Smooth muscle cell (in vitro differentiated cells): ENCODE results near the gene SRP72. TPM values are rescaled to one million over a fixed set of nuclear protein-coding genes. Genes with fewer than 3 reads are reported as not detected.

ENCODE experiments used
- DNase-seq: peaks from one replicate; lab custom pipeline; 2025; ENCODE audit not compliant: unreplicated experiment; lab: John Stamatoyannopoulos, UW
- H2AFZ ChIP-seq: fragments of 200-600 bp; sonication (generic); 2 replicates; pipeline ENCODE4 v1.6.0; 2016; ENCODE audit warnings: antibody characterized with exemption, low read depth, mild to moderate bottlenecking
- H3F3A ChIP-seq: fragments of 200-600 bp; sonication (generic); 2 replicates; pipeline ENCODE4 v1.6.0; 2017; ENCODE audit warnings: antibody characterized with exemption, low read depth
- H3K27ac ChIP-seq: fragments of 200-600 bp; sonication (generic); 2 replicates; pipeline ENCODE4 v1.5.1; 2016; ENCODE audit warnings: low read depth, mild to moderate bottlenecking
- H3K27me3 ChIP-seq: fragments of 200-600 bp; sonication (generic); 2 replicates; pipeline ENCODE4 v1.6.1; 2016; ENCODE audit warnings: low read depth, mild to moderate bottlenecking
- H3K36me3 ChIP-seq: fragments of 200-600 bp; sonication (generic); 2 replicates; pipeline ENCODE4 v1.5.1; 2016; ENCODE audit warnings: low read depth
- H3K4me1 ChIP-seq: fragments of 200-600 bp; sonication (generic); 2 replicates; pipeline ENCODE4 v1.5.1; 2016; ENCODE audit warnings: low read depth
- H3K4me2 ChIP-seq: fragments of 200-600 bp; sonication (generic); 2 replicates; pipeline ENCODE4 v1.6.0; 2016; ENCODE audit warnings: mild to moderate bottlenecking
- H3K4me3 ChIP-seq: fragments of 200-600 bp; sonication (generic); 2 replicates; pipeline ENCODE4 v1.5.1; 2016; ENCODE audit warnings: mild to moderate bottlenecking
- H3K79me2 ChIP-seq: fragments of 200-600 bp; sonication (generic); 2 replicates; pipeline ENCODE4 v1.6.0; 2016; ENCODE audit warnings: low read depth, mild to moderate bottlenecking
- H3K9ac ChIP-seq: fragments of 200-600 bp; sonication (generic); 2 replicates; pipeline ENCODE4 v1.6.0; 2016; ENCODE audit warnings: low read depth
- H3K9me3 ChIP-seq: fragments of 200-600 bp; sonication (generic); replicated peaks from 2 replicates; pipeline ENCODE4 v1.5.1; 2016; ENCODE audit warnings: low read depth
- H4K20me1 ChIP-seq: fragments of 200-600 bp; sonication (generic); 2 replicates; pipeline ENCODE4 v1.6.0; 2016; ENCODE audit warnings: low read depth
- WGBS: methylation state at CpG from one replicate; pipeline ENCODE4 v1.1.7; 2016; ENCODE audit warnings: low lambda C conversion rate; 5-methylcytosine and 5-hydroxymethylcytosine counted together
- polyA plus RNA-seq: library from polyadenylated mRNA; unstranded; fragments of >200 nt; fragmentation: Nextera tagmentation; extraction: Ambion mirVana; gene quantifications from 2 replicates; pipeline ENCODE4 v1.2.1, GENCODE V29; 2016
- total RNA-seq: library from RNA; depleted of rRNA; stranded (reverse); fragments of >200 nt; gene quantifications from 2 replicates; pipeline ENCODE4 v1.2.3, GENCODE V29; 2014
- TF ChIP-seq, protein P1 (sequence below): fragments of 200-600 bp; sonication (generic); IDR thresholded peaks from 2 replicates; pipeline ENCODE4 v1.5.1; 2017; ENCODE audit warnings: borderline replicate concordance, mild to moderate bottlenecking, antibody characterized with exemption; ENCODE audit not compliant: insufficient read depth, poor library complexity, severe bottlenecking

SRP72 gene
- total and polyA plus RNA-seq, 2 experiments from 2014 or later = 90.0 to 113 TPM

GRCh38 chr4:56512166-56512565 lies 44.7 kb downstream of the SRP72 start:
- peaks cover 7% of the 10 kb centered on the region for H3F3A ChIP-seq
- no peaks in the 10 kb centered on the region for H3K4me1 ChIP-seq
- no peak overlapping the region for H2AFZ ChIP-seq
- H3K27ac ChIP-seq = no peak overlapping the region
- no peaks in the 10 kb centered on the region for H3K36me3 ChIP-seq
- H3K79me2 ChIP-seq = no peaks in the 10 kb centered on the region
- no peak overlapping the region for H3K4me2 ChIP-seq
- H3K9ac ChIP-seq = no peak overlapping the region
- DNase-seq = no peak
- WGBS = 59% methylated on average over 1 of the region's 1 CpG
- TF ChIP-seq, protein P1, sequence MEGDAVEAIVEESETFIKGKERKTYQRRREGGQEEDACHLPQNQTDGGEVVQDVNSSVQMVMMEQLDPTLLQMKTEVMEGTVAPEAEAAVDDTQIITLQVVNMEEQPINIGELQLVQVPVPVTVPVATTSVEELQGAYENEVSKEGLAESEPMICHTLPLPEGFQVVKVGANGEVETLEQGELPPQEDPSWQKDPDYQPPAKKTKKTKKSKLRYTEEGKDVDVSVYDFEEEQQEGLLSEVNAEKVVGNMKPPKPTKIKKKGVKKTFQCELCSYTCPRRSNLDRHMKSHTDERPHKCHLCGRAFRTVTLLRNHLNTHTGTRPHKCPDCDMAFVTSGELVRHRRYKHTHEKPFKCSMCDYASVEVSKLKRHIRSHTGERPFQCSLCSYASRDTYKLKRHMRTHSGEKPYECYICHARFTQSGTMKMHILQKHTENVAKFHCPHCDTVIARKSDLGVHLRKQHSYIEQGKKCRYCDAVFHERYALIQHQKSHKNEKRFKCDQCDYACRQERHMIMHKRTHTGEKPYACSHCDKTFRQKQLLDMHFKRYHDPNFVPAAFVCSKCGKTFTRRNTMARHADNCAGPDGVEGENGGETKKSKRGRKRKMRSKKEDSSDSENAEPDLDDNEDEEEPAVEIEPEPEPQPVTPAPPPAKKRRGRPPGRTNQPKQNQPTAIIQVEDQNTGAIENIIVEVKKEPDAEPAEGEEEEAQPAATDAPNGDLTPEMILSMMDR = no peak
- H3K4me3 ChIP-seq = no peak overlapping the region
- H3K9me3 ChIP-seq = no peaks in the 10 kb centered on the region
- no peaks in the 10 kb centered on the region for H4K20me1 ChIP-seq
- H3K27me3 ChIP-seq = no peaks in the 10 kb centered on the region

- Histone ChIP-seq H3K4me1 (no peaks in the 10 kb centered on the region), H2AFZ (no peak overlapping the region), H4K20me1 (no peaks in the 10 kb centered on the region), H3F3A (peaks cover 7% of the 10 kb centered on the region), H3K9me3 (no peaks in the 10 kb centered on the region), H3K4me3 (no peak overlapping the region), H3K9ac (no peak overlapping the region), H3K4me2 (no peak overlapping the region), H3K27ac (no peak overlapping the region), H3K27me3 (no peaks in the 10 kb centered on the region), H3K36me3 (no peaks in the 10 kb centered on the region), H3K79me2 (no peaks in the 10 kb centered on the region)
- TF ChIP-seq, protein P1 = no peak
- 58% methylated on average over 2 of the region's 2 CpGs for WGBS
- DNase-seq = no peak
Measured at GRCh38 chr4:56513517-56513916, 46.1 kb downstream of the SRP72 start.

DNA sequence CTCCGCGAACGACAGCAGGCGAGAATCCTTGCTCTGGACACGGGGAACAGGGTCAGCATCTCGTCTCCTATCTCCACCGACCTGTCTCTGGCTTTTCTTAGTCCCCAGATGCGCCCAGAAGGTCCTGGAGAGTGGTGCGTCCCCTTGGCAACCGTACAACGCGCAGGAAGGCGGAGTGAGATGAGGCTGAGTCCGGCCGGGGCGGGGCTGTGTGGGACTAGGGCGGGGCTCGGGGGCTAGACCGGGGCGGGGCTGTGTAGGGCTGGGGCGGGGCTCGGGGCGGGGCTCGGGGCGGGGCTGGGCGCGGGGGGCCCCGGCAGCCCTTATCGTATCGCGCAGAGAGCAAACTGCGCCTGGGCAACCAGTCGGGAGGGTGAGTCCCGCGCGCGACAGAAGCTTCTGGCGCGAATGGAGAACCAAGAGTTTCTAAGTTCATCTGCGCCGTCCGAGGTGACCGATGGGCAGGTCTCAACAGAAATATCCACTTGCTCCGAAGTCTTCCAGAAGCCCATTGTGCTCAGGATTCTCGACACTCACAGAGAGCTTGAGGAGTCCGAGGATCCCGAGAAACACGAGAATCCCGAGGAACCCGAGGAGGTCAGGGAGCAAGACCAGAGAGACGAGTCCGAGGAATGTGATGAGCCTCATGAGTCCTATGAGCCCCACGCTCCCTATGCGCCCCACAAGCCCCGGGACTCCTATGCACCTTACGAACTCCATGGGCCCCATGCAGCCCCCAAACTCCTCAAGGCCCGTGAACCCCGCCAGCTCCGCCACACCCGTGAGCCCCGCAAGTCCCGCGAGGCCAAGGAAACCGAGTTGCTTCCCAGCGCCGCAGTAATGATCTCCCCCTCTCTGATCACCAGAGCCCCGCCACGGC lies 63.1 kb downstream of the SRP72 start:
- Histone ChIP-seq H3K79me2 (no peaks in the 10 kb centered on the region), H3K9me3 (no peaks in the 10 kb centered on the region), H3K27me3 (peaks cover 12% of the 10 kb centered on the region), H3K4me1 (peaks cover 6% of the 10 kb centered on the region), H3K4me2 (peak overlapping the region; percentile 90), H3K9ac (peak overlapping the region; percentile 78), H3K4me3 (peak overlapping the region; percentile 71), H4K20me1 (no peaks in the 10 kb centered on the region), H3K27ac (no peak overlapping the region), H3F3A (peaks cover 3% of the 10 kb centered on the region), H2AFZ (peak overlapping the region; percentile 94), H3K36me3 (no peaks in the 10 kb centered on the region)
- DNase-seq = peak; percentile 81
- TF ChIP-seq, protein P1 = no peak
- WGBS = 9% methylated on average over 50 of the region's 68 CpGs
